HG03064 (cell line): Measurements from ENCODE around the gene DDX39B.

Experiments
- ATAC-seq: cut with Tn5 transposase; IDR thresholded peaks from one replicate; pipeline ENCODE4 v1.9.1; 2021; ENCODE audit warnings: low read depth; ENCODE audit not compliant: unreplicated experiment

Gene DDX39B

GRCh38 chr6:31575952-31576685 lies 34.3 kb upstream of the DDX39B start:
- no peak for ATAC-seq

GRCh38 chr6:31575335-31575901 lies 33.6 kb upstream of the DDX39B start, which contains the start of gene TNF:
Gene TNF (plus strand): TSS chr6:31575565. CDS start chr6:31575742, 177 bp downstream.
- ATAC-seq: no peak

- ATAC-seq: no peak
Measured at GRCh38 chr6:31574106-31575061, 32.6 kb upstream of the DDX39B start.

GRCh38 chr6:31573239-31574105 lies 31.7 kb upstream of the DDX39B start:
- no peak for ATAC-seq

GRCh38 chr6:31572041-31572911 lies 30.5 kb upstream of the DDX39B start, which contains the start of gene LTA:
Gene LTA (plus strand): TSS chr6:31572289. CDS start chr6:31572743, 454 bp downstream.
- ATAC-seq: peak; percentile 37

- no peak for ATAC-seq
Measured at GRCh38 chr6:31569861-31570536, 28.2 kb upstream of the DDX39B start.

GRCh38 chr6:31568537-31568961 lies 26.7 kb upstream of the DDX39B start:
- ATAC-seq: peak; percentile 49

GRCh38 chr6:31567531-31568370 lies 25.9 kb upstream of the DDX39B start:
- no peak for ATAC-seq

- ATAC-seq: no peak
Measured at GRCh38 chr6:31560697-31561058, 18.9 kb upstream of the DDX39B start.

GRCh38 chr6:31559958-31560696 lies 18.3 kb upstream of the DDX39B start:
- ATAC-seq: peak; percentile 51

- ATAC-seq: peak; percentile 14
Measured at GRCh38 chr6:31559606-31559957, 17.8 kb upstream of the DDX39B start.

- no peak for ATAC-seq
Measured at GRCh38 chr6:31558631-31559500, 17.1 kb upstream of the DDX39B start.

- ATAC-seq: no peak
Measured at GRCh38 chr6:31558318-31558625, 16.5 kb upstream of the DDX39B start.

GRCh38 chr6:31557443-31558317 lies 15.9 kb upstream of the DDX39B start:
- ATAC-seq: no peak

- ATAC-seq: no peak
Measured at GRCh38 chr6:31556307-31556706, 14.5 kb upstream of the DDX39B start.
